Endothelial cell of umbilical vein (primary cell): ENCODE data around the gene MOB3B. TPM values are rescaled to one million over a fixed set of nuclear protein-coding genes. Genes with fewer than 3 reads are reported as not detected.

ENCODE experiments used
- BruUV-seq: library from RNA; stranded (reverse); fragments of 400-500 nt; replicated peaks from 2 replicates; lab custom pipeline; 2021; lab: Mats Ljungman, UMichigan
- CTCF ChIA-PET: fragments of 300-600, 350-600 bp; sonication (Branson Sonifier 250); formaldehyde crosslinking; loops from one replicate; lab custom pipeline; 2021; ENCODE audit warnings: antibody characterized with exemption, inconsistent platforms; lab: Charles Lee
- POLR2A ChIA-PET: fragments of 300-600, 350-600 bp; sonication (Branson Sonifier 250); formaldehyde crosslinking; loops from one replicate; lab custom pipeline; 2021; ENCODE audit warnings: antibody characterized with exemption, inconsistent platforms; lab: Charles Lee
- DNase-seq: peaks from one replicate; pipeline ENCODE4 v3.0.0-alpha.2; 2011; ENCODE audit warnings: low read depth, low spot score
- FAIRE-seq: peaks from 2 replicates; lab custom pipeline; 2011; peaks lifted over from hg19 to GRCh38; lab: Jason Lieb, UNC
- H2AFZ ChIP-seq: 2 replicates; pipeline ENCODE4 v1.6.0; 2012; ENCODE audit warnings: low read depth, low read length, control low read depth, inconsistent platforms
- H3K27ac ChIP-seq: 2 replicates; pipeline ENCODE4 v1.5.1; 2011; ENCODE audit warnings: low read depth, mild to moderate bottlenecking, control low read depth, low read length, moderate library complexity; ENCODE audit not compliant: insufficient read depth
- H3K27me3 ChIP-seq, 2 experiments: 2 replicates each; pipeline versions ENCODE4 v1.6.0 to v1.6.1; 2011; ENCODE audit warnings: low read length in 2 of 2, mixed read lengths in 1 of 2; ENCODE audit not compliant: control insufficient read depth in 2 of 2, insufficient read depth in 2 of 2
- H3K36me3 ChIP-seq, 2 experiments: 2 replicates in 1 of 2; 3 replicates in 1 of 2; pipeline ENCODE4 v1.5.1; 2011; ENCODE audit warnings: low read length in 2 of 2, mild to moderate bottlenecking in 1 of 2, moderate library complexity in 1 of 2; ENCODE audit not compliant: control insufficient read depth in 2 of 2, insufficient read depth in 2 of 2; ENCODE audit errors: extremely low read depth in 1 of 2
- H3K4me1 ChIP-seq: 3 replicates; pipeline ENCODE4 v1.5.1; 2011; ENCODE audit warnings: mild to moderate bottlenecking, low read length; ENCODE audit not compliant: control insufficient read depth, insufficient read depth; ENCODE audit errors: extremely low read depth
- H3K4me2 ChIP-seq: 2 replicates; pipeline ENCODE4 v1.6.1; 2011; ENCODE audit warnings: low read length, control low read depth, mixed read lengths; ENCODE audit not compliant: insufficient read depth
- H3K4me3 ChIP-seq, 3 experiments: fragments of 200-600 bp in 1 of 3; sonication (generic), shearing (Covaris generic) in 1 of 3; replicated peaks in 1 of 3; 2 replicates each; pipeline ENCODE4 v1.5.1; 2011 to 2016; ENCODE audit warnings: control low read depth in 3 of 3, low read length in 3 of 3, mild to moderate bottlenecking in 2 of 3, inconsistent platforms in 1 of 3, low read depth in 1 of 3, moderate library complexity in 1 of 3; ENCODE audit not compliant: insufficient read depth in 1 of 3
- H3K79me2 ChIP-seq: 2 replicates; pipeline ENCODE4 v1.6.0; 2012; ENCODE audit warnings: low read length, inconsistent platforms; ENCODE audit not compliant: control insufficient read depth, insufficient read depth
- H3K9ac ChIP-seq: replicated peaks from 2 replicates; pipeline ENCODE3; 2011; ENCODE audit warnings: low read length, control low read depth; ENCODE audit not compliant: insufficient read depth; ENCODE audit errors: extremely low read depth
- H3K9me1 ChIP-seq: replicated peaks from 3 replicates; pipeline ENCODE4 v1.6.0; 2011; ENCODE audit warnings: mild to moderate bottlenecking, low read length; ENCODE audit not compliant: control insufficient read depth, insufficient read depth; ENCODE audit errors: extremely low read depth
- H3K9me3 ChIP-seq: replicated peaks from 2 replicates; pipeline ENCODE4 v1.5.1; 2012; ENCODE audit warnings: low read length, inconsistent platforms; ENCODE audit not compliant: control insufficient read depth, insufficient read depth
- H4K20me1 ChIP-seq: replicated peaks from 2 replicates; pipeline ENCODE3; 2011; ENCODE audit warnings: mild to moderate bottlenecking, low read length; ENCODE audit not compliant: control insufficient read depth, insufficient read depth; ENCODE audit errors: extremely low read depth
- CTCF ChIP-seq, 2 donors: IDR thresholded peaks; 1 replicate in 1 of 2; 2 replicates in 1 of 2; pipeline ENCODE4 v1.5.1; 2011; ENCODE audit warnings: low read length in 2 of 2, mild to moderate bottlenecking in 2 of 2, moderate library complexity in 2 of 2, control low read depth in 1 of 2, inconsistent platforms in 1 of 2, low read depth in 1 of 2; ENCODE audit not compliant: insufficient read depth in 1 of 2; ENCODE audit errors: extremely low read depth in 1 of 2
- EZH2 ChIP-seq: IDR thresholded peaks from 2 replicates; pipeline ENCODE4 v1.6.1; 2012; ENCODE audit warnings: borderline replicate concordance, low read depth, mild to moderate bottlenecking, moderate library complexity, low read length, inconsistent platforms; ENCODE audit not compliant: severe bottlenecking
- FOS ChIP-seq: IDR thresholded peaks from 2 replicates; pipeline ENCODE4 v1.6.1; 2011; ENCODE audit warnings: mild to moderate bottlenecking, low read length, moderate library complexity, borderline replicate concordance; ENCODE audit not compliant: insufficient read depth
- GATA2 ChIP-seq: IDR thresholded peaks from 2 replicates; pipeline ENCODE4 v1.7.0; 2011; ENCODE audit warnings: low read depth, mild to moderate bottlenecking, moderate library complexity, mixed read lengths, low read length; ENCODE audit not compliant: insufficient read length, insufficient read depth
- JUN ChIP-seq: IDR thresholded peaks from 2 replicates; pipeline ENCODE4 v1.6.1; 2011; ENCODE audit warnings: borderline replicate concordance, low read depth; ENCODE audit not compliant: insufficient read length, insufficient read depth
- MAX ChIP-seq: IDR thresholded peaks from 2 replicates; pipeline ENCODE4 v1.6.1; 2011; ENCODE audit not compliant: insufficient read depth, insufficient read length
- MYC ChIP-seq: IDR thresholded peaks from one replicate; pipeline ENCODE4 v1.6.1; 2011; ENCODE audit warnings: mild to moderate bottlenecking, low read depth, low read length
- POLR2A ChIP-seq: IDR thresholded peaks from 2 replicates; pipeline ENCODE4 v1.6.1; 2012; ENCODE audit warnings: low read depth, mild to moderate bottlenecking, control low read depth, low read length
- POLR2AphosphoS5 ChIP-seq: IDR thresholded peaks from 2 replicates; pipeline ENCODE4 v1.6.1; 2012; ENCODE audit warnings: low read depth, mild to moderate bottlenecking, control low read depth, low read length, moderate library complexity; ENCODE audit not compliant: insufficient read depth
- dilution Hi-C: fragments of 300-500 bp; cut with MboI; formaldehyde crosslinking; loops from one replicate; pipeline ENCODE4 v1.15.0; 2019; ENCODE audit warnings: low sequenced_read_pairs; ENCODE audit not compliant: extremely low pct_ligation_motif_present
- intact Hi-C: fragments of 100-400 bp; cut with micrococcal nuclease; formaldehyde crosslinking; loops from one replicate; pipeline ENCODE4 v1.10.0; 2022
- polyA plus RNA-seq, 4 experiments: library from polyadenylated mRNA; depleted of rRNA in 3 of 4; stranded (reverse) in 3 of 4; unstranded in 1 of 4; fragments of >200 nt; gene quantifications; 2 replicates each; pipeline versions ENCODE4 v1.2.1 to v1.2.3, GENCODE V29; 2011 to 2012; ENCODE audit warnings: missing spikeins in 1 of 4
- total RNA-seq: library from RNA; stranded (reverse); gene quantifications from 2 replicates; pipeline ENCODE4 v1.2.3, GENCODE V29; 2021

MOB3B gene
- total and polyA plus RNA-seq, 2 donors (not counting 3 experiments of a cell fraction or from before 2014, with no cell fraction given) = 0.03 TPM; not detected in 1

- Histone ChIP-seq H3K9me1 (no peaks in the 10 kb centered on the region), H3K4me1 (no peaks in the 10 kb centered on the region), H3K4me2 (no peak overlapping the region), H3K27me3 (peaks cover 0 to 3% of the 10 kb centered on the region in 2 experiments), H3K4me3 (no peak overlapping the region), H3K36me3 (no peaks in the 10 kb centered on the region), H2AFZ (no peak overlapping the region), H3K9ac (no peak overlapping the region), H3K79me2 (no peaks in the 10 kb centered on the region), H3K27ac (no peak overlapping the region), H4K20me1 (no peaks in the 10 kb centered on the region), H3K9me3 (no peaks in the 10 kb centered on the region)
- dilution Hi-C loops = no loop called here
- ChIA-PET POLR2A (no interaction called here), CTCF (no interaction called here)
- TF ChIP-seq POLR2A = no peak
- TF ChIP-seq EZH2 = no peak
- no peak for TF ChIP-seq JUN
- no peak for TF ChIP-seq POLR2AphosphoS5
- TF ChIP-seq GATA2 = no peak
- no peak for TF ChIP-seq MYC
- TF ChIP-seq FOS = no peak
- TF ChIP-seq CTCF (IDR thresholded peaks at IDR 0.05; ENCODE audit: extremely low read depth in 1 of 2, insufficient read depth in 1 of 2, low read depth in 1 of 2, low read length in 2 of 2) = no peak
- no peak for TF ChIP-seq MAX
- DNase-seq (no peak), FAIRE-seq (no peak)
- intact Hi-C loops = no loop called here
- no TSS peak for BruUV-seq
These were observed 78.3 kb downstream of the MOB3B start for GRCh38 chr9:27451207-27451797.
